Calu3 (cell line): ENCODE results near the gene PILRA. TPM values are rescaled to one million over a fixed set of nuclear protein-coding genes. Genes with fewer than 3 reads are reported as not detected.
"Not testable (repeated sequence)": the region's sequence is repeated elsewhere in the genome, so short reads cannot be mapped to it uniquely, and the experiment has no call there.

Experiments
- BruUV-seq: library from RNA; stranded (reverse); fragments of 400-500 nt; replicated peaks from 2 replicates; lab custom pipeline; 2021; lab: Mats Ljungman, UMichigan
- CTCF ChIA-PET: fragments of 300-600 bp; sonication (Branson Sonifier 250); formaldehyde crosslinking; loops from one replicate; lab custom pipeline; 2022; ENCODE audit warnings: antibody characterized with exemption; lab: Charles Lee
- DNase-seq: peaks from one replicate; pipeline ENCODE4 v3.0.0; 2022
- H3K27ac Mint-ChIP-seq: one replicate; pipeline ENCODE4 v1.8.0; 2022; ENCODE audit warnings: mixed read lengths; ENCODE audit not compliant: unreplicated experiment
- H3K27me3 Mint-ChIP-seq: one replicate; pipeline ENCODE4 v1.8.0; 2022; ENCODE audit warnings: mixed read lengths; ENCODE audit not compliant: unreplicated experiment
- H3K36me3 Mint-ChIP-seq: one replicate; pipeline ENCODE4 v1.8.0; 2022; ENCODE audit warnings: mild to moderate bottlenecking, moderate library complexity, mixed read lengths; ENCODE audit not compliant: insufficient read depth, unreplicated experiment
- H3K4me1 Mint-ChIP-seq: one replicate; pipeline ENCODE4 v1.8.0; 2022; ENCODE audit warnings: mild to moderate bottlenecking, low read depth, mixed read lengths; ENCODE audit not compliant: unreplicated experiment
- H3K4me3 Mint-ChIP-seq: one replicate; pipeline ENCODE4 v1.8.0; 2022; ENCODE audit warnings: mild to moderate bottlenecking, low read depth, moderate library complexity, mixed read lengths; ENCODE audit not compliant: unreplicated experiment
- H3K9me3 Mint-ChIP-seq: one replicate; pipeline ENCODE4 v1.8.0; 2022; ENCODE audit warnings: low read depth, mixed read lengths; ENCODE audit not compliant: unreplicated experiment
- intact Hi-C: fragments of 100-400 bp; cut with micrococcal nuclease; formaldehyde crosslinking; loops from one replicate; pipeline ENCODE4 v1.10.0; 2022; ENCODE audit not compliant: unreplicated experiment
- total RNA-seq: library from RNA; stranded (reverse); gene quantifications from 2 replicates; pipeline ENCODE4 v1.2.3, GENCODE V29; 2022
- TF ChIP-seq, protein P1 (sequence below): fragments of 200-600 bp; IDR thresholded peaks from one replicate; pipeline ENCODE4 v1.8.0; 2022; ENCODE audit warnings: antibody characterized with exemption; ENCODE audit not compliant: unreplicated experiment

PILRA gene
- total RNA-seq, 1 experiment from 2014 or later = 3.1 TPM

- no peak for DNase-seq
- intact Hi-C loops = no loop called here
- H3K36me3 Mint-ChIP-seq = no peaks in the 10 kb centered on the region
- no peaks in the 10 kb centered on the region for H3K4me1 Mint-ChIP-seq
- CTCF ChIA-PET = no interaction called here
- TF ChIP-seq, protein P1, sequence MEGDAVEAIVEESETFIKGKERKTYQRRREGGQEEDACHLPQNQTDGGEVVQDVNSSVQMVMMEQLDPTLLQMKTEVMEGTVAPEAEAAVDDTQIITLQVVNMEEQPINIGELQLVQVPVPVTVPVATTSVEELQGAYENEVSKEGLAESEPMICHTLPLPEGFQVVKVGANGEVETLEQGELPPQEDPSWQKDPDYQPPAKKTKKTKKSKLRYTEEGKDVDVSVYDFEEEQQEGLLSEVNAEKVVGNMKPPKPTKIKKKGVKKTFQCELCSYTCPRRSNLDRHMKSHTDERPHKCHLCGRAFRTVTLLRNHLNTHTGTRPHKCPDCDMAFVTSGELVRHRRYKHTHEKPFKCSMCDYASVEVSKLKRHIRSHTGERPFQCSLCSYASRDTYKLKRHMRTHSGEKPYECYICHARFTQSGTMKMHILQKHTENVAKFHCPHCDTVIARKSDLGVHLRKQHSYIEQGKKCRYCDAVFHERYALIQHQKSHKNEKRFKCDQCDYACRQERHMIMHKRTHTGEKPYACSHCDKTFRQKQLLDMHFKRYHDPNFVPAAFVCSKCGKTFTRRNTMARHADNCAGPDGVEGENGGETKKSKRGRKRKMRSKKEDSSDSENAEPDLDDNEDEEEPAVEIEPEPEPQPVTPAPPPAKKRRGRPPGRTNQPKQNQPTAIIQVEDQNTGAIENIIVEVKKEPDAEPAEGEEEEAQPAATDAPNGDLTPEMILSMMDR = no peak
- no peak overlapping the region for H3K4me3 Mint-ChIP-seq
- H3K27me3 Mint-ChIP-seq = peaks cover 8% of the 10 kb centered on the region
- no TSS peak for BruUV-seq
- no peak overlapping the region for H3K27ac Mint-ChIP-seq
- no peaks in the 10 kb centered on the region for H3K9me3 Mint-ChIP-seq
These were observed 4.9 kb downstream of the PILRA start for GRCh38 chr7:100378114-100378755.

DNA sequence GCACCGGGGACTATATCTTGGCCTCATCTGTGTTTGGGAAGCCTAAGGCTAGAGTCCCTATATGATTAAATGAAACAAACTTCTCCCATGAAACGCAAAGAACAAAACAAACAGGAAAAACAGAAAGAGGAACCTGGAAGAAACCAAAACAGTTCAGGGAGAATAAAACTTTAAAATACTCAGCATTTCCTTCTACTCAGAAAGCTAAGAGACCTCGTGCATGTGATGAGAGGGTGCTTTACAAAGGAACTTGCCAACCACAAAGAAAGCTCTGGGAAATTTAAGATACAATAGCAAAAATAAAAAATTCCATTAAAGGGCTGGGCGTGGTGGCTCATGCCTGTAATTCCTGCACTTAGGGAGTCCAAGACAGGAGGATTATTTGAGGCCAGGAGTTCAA is 6.9 kb downstream of the PILRA start:
- BruUV-seq = no TSS peak
- intact Hi-C loops = no loop called here
- Mint-ChIP-seq H3K9me3 (no peaks in the 10 kb centered on the region), H3K27me3 (peaks cover 13% of the 10 kb centered on the region), H3K27ac (no peak overlapping the region), H3K4me1 (no peaks in the 10 kb centered on the region), H3K36me3 (no peaks in the 10 kb centered on the region), H3K4me3 (no peak overlapping the region)
- CTCF ChIA-PET = no interaction called here
- TF ChIP-seq, protein P1 = no peak
- DNase-seq = no peak

DNA sequence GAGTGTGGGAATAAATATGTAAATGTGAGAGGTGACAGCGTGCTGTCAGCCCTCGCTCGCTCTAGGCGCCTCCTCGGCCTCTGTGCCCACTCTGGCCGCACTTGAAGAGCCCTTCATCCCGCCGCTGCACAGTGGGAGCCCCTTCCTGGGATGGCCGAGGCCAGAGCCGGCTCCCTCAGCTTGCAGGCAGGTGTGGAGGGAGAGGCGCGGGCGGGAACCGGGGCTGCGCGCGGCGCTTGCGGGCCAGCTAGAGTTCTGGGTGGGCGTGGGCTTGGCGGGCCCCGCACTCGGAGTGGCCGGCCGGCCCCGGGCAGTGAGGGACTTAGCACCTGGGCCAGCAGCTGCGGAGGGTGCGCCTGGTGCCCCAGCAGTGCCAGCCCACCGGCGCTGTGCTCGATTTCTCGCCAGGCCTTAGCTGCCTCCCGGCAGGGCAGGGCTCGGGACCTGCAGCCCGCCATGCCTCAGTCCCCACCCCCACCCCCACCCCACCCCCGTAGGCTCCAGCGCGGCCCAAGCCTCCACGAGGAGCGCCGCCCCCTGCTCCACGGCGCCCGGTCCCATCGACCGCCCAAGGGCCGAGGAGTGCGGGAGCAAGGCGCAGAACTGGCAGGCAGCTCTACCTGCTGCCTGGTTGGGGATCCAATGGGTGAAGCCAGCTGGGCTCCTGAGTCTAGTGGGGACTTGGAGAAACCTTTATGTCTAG is 8.4 kb downstream of the PILRA start:
- CTCF ChIA-PET, BruUV-seq, H3K4me1 Mint-ChIP-seq, H3K36me3 Mint-ChIP-seq, H3K4me3 Mint-ChIP-seq, intact Hi-C loops, H3K9me3 Mint-ChIP-seq, DNase-seq, H3K27ac Mint-ChIP-seq: not testable (repeated sequence)
- peaks cover 13% of the 10 kb centered on the region for H3K27me3 Mint-ChIP-seq

DNA sequence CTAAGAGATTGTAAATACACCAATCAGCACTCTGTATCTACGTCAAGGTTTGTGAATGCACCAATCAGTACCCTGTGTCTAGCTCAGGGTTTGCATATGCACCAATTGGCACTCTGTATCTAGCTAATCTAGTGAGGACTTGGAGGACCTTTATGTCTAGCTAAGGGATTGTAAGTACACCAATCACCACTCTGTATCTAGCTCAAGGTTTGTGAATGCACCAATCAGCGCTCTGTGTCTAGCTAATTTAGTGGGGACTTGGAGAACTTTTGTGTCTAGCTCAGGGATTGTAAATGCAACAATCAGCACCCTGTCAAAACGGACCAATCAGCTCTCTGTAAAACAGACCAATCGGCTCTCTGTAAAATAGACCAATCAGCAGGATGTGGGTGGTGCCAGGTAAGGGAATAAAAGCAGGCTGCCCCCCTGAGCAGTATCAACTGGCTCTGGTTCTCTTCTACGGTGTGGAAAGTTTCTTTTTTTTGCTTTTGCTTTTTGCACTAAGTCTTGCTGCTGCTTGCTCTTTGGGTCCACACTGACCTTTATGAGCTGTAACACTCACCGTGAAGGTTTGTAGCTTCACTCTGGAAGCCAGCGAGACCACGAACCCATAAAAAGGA is 9.1 kb downstream of the PILRA start:
- H3K4me1 Mint-ChIP-seq, H3K27ac Mint-ChIP-seq, BruUV-seq, H3K4me3 Mint-ChIP-seq, H3K9me3 Mint-ChIP-seq, H3K36me3 Mint-ChIP-seq, intact Hi-C loops, CTCF ChIA-PET, DNase-seq: not testable (repeated sequence)
- peaks cover 13% of the 10 kb centered on the region for H3K27me3 Mint-ChIP-seq

GRCh38 chr7:100384628-100385294 is 11.5 kb downstream of the PILRA start:
- CTCF ChIA-PET = no interaction called here
- Mint-ChIP-seq H3K27ac (no peak overlapping the region), H3K9me3 (no peaks in the 10 kb centered on the region), H3K4me3 (no peak overlapping the region), H3K36me3 (no peaks in the 10 kb centered on the region), H3K27me3 (peaks cover 24% of the 10 kb centered on the region), H3K4me1 (no peaks in the 10 kb centered on the region)
- no TSS peak for BruUV-seq
- intact Hi-C loops = no loop called here
- TF ChIP-seq, protein P1 = no peak
- DNase-seq = no peak
